ENCODE data around the gene ITIH5. TPM values are rescaled to one million over a fixed set of nuclear protein-coding genes. Genes with fewer than 3 reads are reported as not detected.

ITIH5 gene
- total and polyA plus RNA-seq, 2 donors (not counting 1 experiment from before 2014, with no cell fraction given): not detected

- ChIA-PET POLR2A (no interaction called here), CTCF (no interaction called here)
- Histone ChIP-seq H3K27me3 (replicated peaks in 1 of 4; ENCODE audit: control extremely low read depth in 1 of 4, control insufficient read depth in 3 of 4, insufficient read depth in 4 of 4, low read length in 3 of 4) (no peaks in the 10 kb centered on the region), H3K79me2 (ENCODE audit: control insufficient read depth, insufficient read depth, low read length) (no peaks in the 10 kb centered on the region), H3K9ac (ENCODE audit: low read length) (no peak overlapping the region), H3K4me1 (ENCODE audit: control insufficient read depth in 2 of 2, insufficient read depth in 2 of 2, low read length in 2 of 2) (no peaks in the 10 kb centered on the region), H3K36me3 (replicated peaks in 1 of 2; ENCODE audit: control extremely low read depth in 1 of 2, control insufficient read depth in 1 of 2, extremely low read depth in 1 of 2, insufficient read depth in 2 of 2, low read length in 1 of 2) (no peaks in the 10 kb centered on the region), H4K20me1 (ENCODE audit: control insufficient read depth, insufficient read depth, low read length, poor library complexity, severe bottlenecking) (no peaks in the 10 kb centered on the region), H3K9me3 (ENCODE audit: control extremely low read depth in 1 of 3, control insufficient read depth in 2 of 3, insufficient read depth in 1 of 3, low read length in 2 of 3) (no peaks in the 10 kb centered on the region), H2AFZ (ENCODE audit: insufficient read depth, low read depth, low read length, poor library complexity, severe bottlenecking) (no peak overlapping the region), H3K4me2 (replicated peaks; ENCODE audit: low read depth, low read length, poor library complexity, severe bottlenecking) (no peak overlapping the region), H3K27ac (ENCODE audit: low read length in 2 of 2) (no peak overlapping the region), H3K4me3 (ENCODE audit: control extremely low read depth in 1 of 5, extremely low read depth in 1 of 5, insufficient read depth in 1 of 5, low read depth in 2 of 5, low read length in 4 of 5) (no peak overlapping the region)
- TF ChIP-seq EZH2 (IDR thresholded peaks at IDR 0.05; ENCODE audit: borderline replicate concordance, insufficient read depth, low read depth, low read length, poor library complexity, severe bottlenecking): no peak
- no peak for TF ChIP-seq CTCF (IDR thresholded peaks at IDR 0.05)
- H3K4me3 Mint-ChIP-seq: no peak overlapping the region
- no peak overlapping the region for H3K27ac Mint-ChIP-seq
- H3K4me1 Mint-ChIP-seq: no peaks in the 10 kb centered on the region
- DNase-seq: no peak
- no peaks in the 10 kb centered on the region for H3K27me3 Mint-ChIP-seq
- intact Hi-C loops (cut with micrococcal nuclease): no loop called here
- H3K9me3 Mint-ChIP-seq (ENCODE audit: insufficient read depth): no peaks in the 10 kb centered on the region
- no peak for ATAC-seq (ENCODE audit: low read depth)
- 100% methylated on average over 5 of the region's 12 CpGs for WGBS (ENCODE audit: insufficient coverage)
Observed at GRCh38 chr10:7565871-7566270, 100.9 kb downstream of the ITIH5 start.

- H3K4me3 ChIP-seq (ENCODE audit: control extremely low read depth in 1 of 5, extremely low read depth in 1 of 5, insufficient read depth in 1 of 5, low read depth in 2 of 5, low read length in 4 of 5): no peak overlapping the region
- no peaks in the 10 kb centered on the region for H3K9me3 ChIP-seq (ENCODE audit: control extremely low read depth in 1 of 3, control insufficient read depth in 2 of 3, insufficient read depth in 1 of 3, low read length in 2 of 3)
- Mint-ChIP-seq H3K27ac (no peak overlapping the region), H3K9me3 (ENCODE audit: insufficient read depth) (no peaks in the 10 kb centered on the region), H3K4me1 (no peaks in the 10 kb centered on the region), H3K4me3 (no peak overlapping the region), H3K27me3 (no peaks in the 10 kb centered on the region)
- H3K4me2 ChIP-seq (replicated peaks; ENCODE audit: low read depth, low read length, poor library complexity, severe bottlenecking): no peak overlapping the region
- H3K4me1 ChIP-seq (ENCODE audit: control insufficient read depth in 2 of 2, insufficient read depth in 2 of 2, low read length in 2 of 2): no peaks in the 10 kb centered on the region
- H3K79me2 ChIP-seq (ENCODE audit: control insufficient read depth, insufficient read depth, low read length): no peaks in the 10 kb centered on the region
- H2AFZ ChIP-seq (ENCODE audit: insufficient read depth, low read depth, low read length, poor library complexity, severe bottlenecking): no peak overlapping the region
- 69% methylated on average over 8 of the region's 14 CpGs for WGBS (ENCODE audit: insufficient coverage)
- H4K20me1 ChIP-seq (ENCODE audit: control insufficient read depth, insufficient read depth, low read length, poor library complexity, severe bottlenecking): no peaks in the 10 kb centered on the region
- H3K36me3 ChIP-seq (replicated peaks in 1 of 2; ENCODE audit: control extremely low read depth in 1 of 2, control insufficient read depth in 1 of 2, extremely low read depth in 1 of 2, insufficient read depth in 2 of 2, low read length in 1 of 2): no peaks in the 10 kb centered on the region
- ChIA-PET CTCF (no interaction called here), POLR2A (no interaction called here)
- no peak for DNase-seq
- no peaks in the 10 kb centered on the region for H3K27me3 ChIP-seq (replicated peaks in 1 of 4; ENCODE audit: control extremely low read depth in 1 of 4, control insufficient read depth in 3 of 4, insufficient read depth in 4 of 4, low read length in 3 of 4)
- no peak overlapping the region for H3K9ac ChIP-seq (ENCODE audit: low read length)
- TF ChIP-seq EZH2 (IDR thresholded peaks at IDR 0.05; ENCODE audit: borderline replicate concordance, insufficient read depth, low read depth, low read length, poor library complexity, severe bottlenecking): no peak
- TF ChIP-seq CTCF (IDR thresholded peaks at IDR 0.05): no peak
- intact Hi-C loops (cut with micrococcal nuclease): no loop called here
- no peak overlapping the region for H3K27ac ChIP-seq (ENCODE audit: low read length in 2 of 2)
- no peak for ATAC-seq (ENCODE audit: low read depth)
Observed at GRCh38 chr10:7563770-7564169, 103.0 kb downstream of the ITIH5 start.
